HepG2 (cell line): Measurements from ENCODE around the gene KCTD21. TPM values are rescaled to one million over a fixed set of nuclear protein-coding genes. Genes with fewer than 3 reads are reported as not detected.

Experiments
- ADNP ChIP-seq: sonication (generic); formaldehyde crosslinking; IDR thresholded peaks from 2 replicates; pipeline ENCODE4 v1.4.0; 2020; ENCODE audit warnings: missing genetic modification reagents
- CCAR2 ChIP-seq: fragments of 200-400 bp; formaldehyde crosslinking; optimal IDR thresholded peaks from 2 replicates; pipeline ENCODE3; 2018; ENCODE audit warnings: low read depth, mild to moderate bottlenecking, low read length, moderate library complexity
- EZH2 ChIP-seq: conservative IDR thresholded peaks from 2 replicates; pipeline ENCODE4 v1.6.1; 2012; ENCODE audit warnings: mild to moderate bottlenecking, low read depth, low read length, moderate library complexity
- HOXD1 ChIP-seq: sonication (generic); formaldehyde crosslinking; IDR thresholded peaks from 2 replicates; pipeline ENCODE4 v1.5.0; 2020; ENCODE audit warnings: missing genetic modification reagents
- IKZF4 ChIP-seq: sonication (generic); formaldehyde crosslinking; IDR thresholded peaks from 2 replicates; pipeline ENCODE4 v1.5.1; 2020; ENCODE audit warnings: borderline replicate concordance, mild to moderate bottlenecking, low read depth, missing genetic modification reagents; ENCODE audit errors: not compliant biosample characterization
- PHF21A ChIP-seq: sonication (generic); formaldehyde crosslinking; IDR thresholded peaks from 2 replicates; pipeline ENCODE4 v1.5.0; 2020; ENCODE audit warnings: mild to moderate bottlenecking, missing genetic modification reagents
- POLR2AphosphoS2 ChIP-seq: IDR thresholded peaks from 2 replicates; pipeline ENCODE4 v1.6.1; 2011; ENCODE audit warnings: low read depth, low read length, improper control_type of control experiment
- PRDM15 ChIP-seq: sonication (generic); formaldehyde crosslinking; IDR thresholded peaks from 2 replicates; pipeline ENCODE4 v1.4.0; 2020; ENCODE audit warnings: missing genetic modification reagents
- PRMT3 ChIP-seq: sonication (generic); formaldehyde crosslinking; IDR thresholded peaks from 2 replicates; pipeline ENCODE4 v1.8.1; 2022; ENCODE audit warnings: low read depth, mild to moderate bottlenecking, moderate library complexity, missing genetic modification reagents, borderline replicate concordance
- TSC22D2 ChIP-seq: sonication (generic); formaldehyde crosslinking; IDR thresholded peaks from 2 replicates; pipeline ENCODE4 v1.5.1; 2020; ENCODE audit warnings: missing genetic modification reagents, mild to moderate bottlenecking, borderline replicate concordance
- ZNF207 ChIP-seq: fragments of 450-650 bp; IDR thresholded peaks from 2 replicates; pipeline ENCODE4 v1.6.1; 2016; ENCODE audit warnings: antibody characterized with exemption, borderline replicate concordance
- ZNF552 ChIP-seq: sonication (generic); formaldehyde crosslinking; IDR thresholded peaks from 2 replicates; pipeline ENCODE4 v1.9.0; 2022; ENCODE audit warnings: missing genetic modification reagents, mild to moderate bottlenecking, borderline replicate concordance
- ZNF691 ChIP-seq: sonication (generic); formaldehyde crosslinking; IDR thresholded peaks from 2 replicates; pipeline ENCODE4 v1.4.0; 2020; ENCODE audit warnings: missing genetic modification reagents, low read depth, mild to moderate bottlenecking, borderline replicate concordance
- ZNF790 ChIP-seq: sonication (generic); formaldehyde crosslinking; IDR thresholded peaks from 2 replicates; pipeline ENCODE4 v1.8.0; 2022; ENCODE audit warnings: missing genetic modification reagents, mild to moderate bottlenecking, borderline replicate concordance
- ZSCAN31 ChIP-seq: sonication (generic); formaldehyde crosslinking; IDR thresholded peaks from 2 replicates; pipeline ENCODE4 v1.5.0; 2020; ENCODE audit warnings: low read depth, mild to moderate bottlenecking, missing genetic modification reagents
- polyA plus RNA-seq, 8 experiments: library from polyadenylated mRNA; depleted of rRNA in 3 of 8; stranded (reverse) in 7 of 8; unstranded in 1 of 8; fragments of >200 nt; fragmentation: Illumina TruSeq in 4 of 8; extraction: Trizol in 4 of 8; gene quantifications; 2 replicates each; pipeline versions ENCODE4 v1.2.1 to v1.2.3, GENCODE V29; 2011 to 2016; ENCODE audit warnings: low read depth in 4 of 8, missing spikeins in 1 of 8, mixed read lengths in 1 of 8; ENCODE audit not compliant: insufficient read depth in 1 of 8
- total RNA-seq, 5 experiments: library from RNA; depleted of rRNA; stranded (reverse); fragments of >200 nt; fragmentation: Illumina TruSeq; extraction: Trizol; gene quantifications; 2 replicates each; pipeline ENCODE4 v1.2.3, GENCODE V29; 2016; ENCODE audit warnings: low read depth in 1 of 5
- TF ChIP-seq, protein P1 (sequence below): sonication (generic); formaldehyde crosslinking; IDR thresholded peaks from 2 replicates; pipeline ENCODE4 v1.8.0; 2022; ENCODE audit warnings: mild to moderate bottlenecking, missing genetic modification reagents
- TF ChIP-seq, protein P2 (sequence below): sonication (generic); formaldehyde crosslinking; IDR thresholded peaks from 2 replicates; pipeline ENCODE4 v1.4.0; 2020; ENCODE audit warnings: missing genetic modification reagents, mild to moderate bottlenecking, borderline replicate concordance
- TF ChIP-seq, protein P3 (sequence below): sonication (generic); formaldehyde crosslinking; IDR thresholded peaks from 2 replicates; pipeline ENCODE4 v1.9.0; 2022; ENCODE audit warnings: low read depth, missing genetic modification reagents

KCTD21 gene
- total and polyA plus RNA-seq, 2 of the 13 experiments (the other 11 are each of a cell fraction or from before 2014, with no cell fraction given) = 3.1 to 13.5 TPM

- TF ChIP-seq ZNF552 (CRISPR knock-in tag) (no peak), CCAR2 (no peak), IKZF4 (no peak), EZH2 (no peak), PHF21A (CRISPR knock-in tag) (peak; percentile 99), ADNP (CRISPR knock-in tag) (0 out of 2 replicates have a peak, but pooled peaks have one; percentile 27), ZNF691 (CRISPR knock-in tag) (peak; percentile 61; the same call in 1 of the 2 replicates), ZSCAN31 (CRISPR knock-in tag) (no peak), PRDM15 (no peak), PRMT3 (no peak), POLR2AphosphoS2 (no peak), TSC22D2 (CRISPR knock-in tag) (no peak), HOXD1 (CRISPR knock-in tag) (peak; percentile 75; the same call in 1 of the 2 replicates), ZNF790 (no peak), ZNF207 (no peak)
- TF ChIP-seq, protein P1, sequence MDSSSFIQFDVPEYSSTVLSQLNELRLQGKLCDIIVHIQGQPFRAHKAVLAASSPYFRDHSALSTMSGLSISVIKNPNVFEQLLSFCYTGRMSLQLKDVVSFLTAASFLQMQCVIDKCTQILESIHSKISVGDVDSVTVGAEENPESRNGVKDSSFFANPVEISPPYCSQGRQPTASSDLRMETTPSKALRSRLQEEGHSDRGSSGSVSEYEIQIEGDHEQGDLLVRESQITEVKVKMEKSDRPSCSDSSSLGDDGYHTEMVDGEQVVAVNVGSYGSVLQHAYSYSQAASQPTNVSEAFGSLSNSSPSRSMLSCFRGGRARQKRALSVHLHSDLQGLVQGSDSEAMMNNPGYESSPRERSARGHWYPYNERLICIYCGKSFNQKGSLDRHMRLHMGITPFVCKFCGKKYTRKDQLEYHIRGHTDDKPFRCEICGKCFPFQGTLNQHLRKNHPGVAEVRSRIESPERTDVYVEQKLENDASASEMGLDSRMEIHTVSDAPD (CRISPR knock-in tag) = peak; percentile 69
- TF ChIP-seq, protein P2, sequence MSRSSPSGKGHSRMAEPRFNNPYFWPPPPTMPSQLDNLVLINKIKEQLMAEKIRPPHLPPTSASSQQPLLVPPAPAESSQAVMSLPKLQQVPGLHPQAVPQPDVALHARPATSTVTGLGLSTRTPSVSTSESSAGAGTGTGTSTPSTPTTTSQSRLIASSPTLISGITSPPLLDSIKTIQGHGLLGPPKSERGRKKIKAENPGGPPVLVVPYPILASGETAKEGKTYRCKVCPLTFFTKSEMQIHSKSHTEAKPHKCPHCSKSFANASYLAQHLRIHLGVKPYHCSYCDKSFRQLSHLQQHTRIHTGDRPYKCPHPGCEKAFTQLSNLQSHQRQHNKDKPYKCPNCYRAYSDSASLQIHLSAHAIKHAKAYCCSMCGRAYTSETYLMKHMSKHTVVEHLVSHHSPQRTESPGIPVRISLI (CRISPR knock-in tag) = peak; percentile 96
- TF ChIP-seq, protein P3, sequence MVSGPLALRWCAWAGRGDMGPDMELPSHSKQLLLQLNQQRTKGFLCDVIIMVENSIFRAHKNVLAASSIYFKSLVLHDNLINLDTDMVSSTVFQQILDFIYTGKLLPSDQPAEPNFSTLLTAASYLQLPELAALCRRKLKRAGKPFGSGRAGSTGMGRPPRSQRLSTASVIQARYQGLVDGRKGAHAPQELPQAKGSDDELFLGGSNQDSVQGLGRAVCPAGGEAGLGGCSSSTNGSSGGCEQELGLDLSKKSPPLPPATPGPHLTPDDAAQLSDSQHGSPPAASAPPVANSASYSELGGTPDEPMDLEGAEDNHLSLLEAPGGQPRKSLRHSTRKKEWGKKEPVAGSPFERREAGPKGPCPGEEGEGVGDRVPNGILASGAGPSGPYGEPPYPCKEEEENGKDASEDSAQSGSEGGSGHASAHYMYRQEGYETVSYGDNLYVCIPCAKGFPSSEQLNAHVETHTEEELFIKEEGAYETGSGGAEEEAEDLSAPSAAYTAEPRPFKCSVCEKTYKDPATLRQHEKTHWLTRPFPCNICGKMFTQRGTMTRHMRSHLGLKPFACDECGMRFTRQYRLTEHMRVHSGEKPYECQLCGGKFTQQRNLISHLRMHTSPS (CRISPR knock-in tag) = peak; percentile 83
Measured at GRCh38 chr11:78156127-78156844, 32.1 kb downstream of the KCTD21 start (continued).
